ENCODE data around the gene TMEM151B. TPM values are rescaled to one million over a fixed set of nuclear protein-coding genes. Genes with fewer than 3 reads are reported as not detected.

The TMEM151B gene
- total RNA-seq, 4 donors from 2014 or later, result 0.39 to 0.98 (median 0.46) TPM

DNA sequence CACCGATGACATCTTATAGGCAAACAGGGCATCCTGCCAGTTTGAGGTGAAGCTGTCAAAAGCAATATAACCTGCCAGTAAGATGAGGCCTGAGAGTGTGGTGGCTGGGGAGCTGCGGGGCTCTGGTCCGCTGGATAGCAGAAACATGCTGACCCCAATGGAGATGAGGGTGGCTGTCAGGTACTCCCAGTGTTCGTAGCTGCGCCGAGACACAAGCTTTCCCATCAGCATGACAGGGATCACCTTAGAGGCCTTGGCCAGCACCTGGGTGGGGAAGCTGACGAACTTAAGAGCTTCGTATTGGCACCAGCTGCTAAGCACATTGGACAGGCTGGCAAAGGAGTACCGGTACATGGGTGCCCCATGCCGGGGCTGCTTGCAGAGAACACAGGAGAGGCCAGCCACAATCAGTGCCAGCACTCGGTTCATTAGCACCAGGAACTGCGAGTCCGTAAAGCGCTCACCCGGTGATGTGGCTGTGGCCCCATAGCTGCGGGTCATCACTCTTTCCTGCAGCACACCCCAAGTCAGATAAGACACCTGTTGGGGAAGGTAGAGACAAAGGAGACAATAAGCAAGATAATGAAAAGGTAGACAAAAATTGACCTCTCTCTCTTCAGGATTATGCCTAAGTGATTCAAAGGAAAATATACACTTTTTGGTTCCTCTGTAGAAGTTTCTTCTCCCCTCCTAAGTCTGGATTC, 15.0 kb upstream of the TMEM151B start:
- WGBS, result 70% methylated on average over 8 of the region's 16 CpGs
- peaks cover 48 to 77% (median 68%) of the 10 kb centered on the region in 4 donors for H3K36me3 ChIP-seq
- no peak for TF ChIP-seq POLR2A (IDR thresholded peaks at IDR 0.05; ENCODE audit: low read depth)
- no peak for TF ChIP-seq POLR2AphosphoS5 (IDR thresholded peaks at IDR 0.05)
- no peak for TF ChIP-seq CTCF (IDR thresholded peaks at IDR 0.05)
- TF ChIP-seq EP300 (IDR thresholded peaks at IDR 0.05), result no peak
- H3K9me3 ChIP-seq, result no peaks in the 10 kb centered on the region
- H3K4me3 ChIP-seq, result no peak overlapping the region
- H3K4me1 ChIP-seq, result peaks cover 26 to 61% (median 58%) of the 10 kb centered on the region in 4 donors
- H3K27me3 ChIP-seq, result no peaks in the 10 kb centered on the region
- intact Hi-C loops (cut with DNase I), result no loop called here
- peak overlapping the region in 2 of 4 donors; percentile 33 to 97 for H3K27ac ChIP-seq (replicated peaks in 1 of 4)
- DNase-seq (ENCODE audit: extremely low spot score), result no peak

DNA sequence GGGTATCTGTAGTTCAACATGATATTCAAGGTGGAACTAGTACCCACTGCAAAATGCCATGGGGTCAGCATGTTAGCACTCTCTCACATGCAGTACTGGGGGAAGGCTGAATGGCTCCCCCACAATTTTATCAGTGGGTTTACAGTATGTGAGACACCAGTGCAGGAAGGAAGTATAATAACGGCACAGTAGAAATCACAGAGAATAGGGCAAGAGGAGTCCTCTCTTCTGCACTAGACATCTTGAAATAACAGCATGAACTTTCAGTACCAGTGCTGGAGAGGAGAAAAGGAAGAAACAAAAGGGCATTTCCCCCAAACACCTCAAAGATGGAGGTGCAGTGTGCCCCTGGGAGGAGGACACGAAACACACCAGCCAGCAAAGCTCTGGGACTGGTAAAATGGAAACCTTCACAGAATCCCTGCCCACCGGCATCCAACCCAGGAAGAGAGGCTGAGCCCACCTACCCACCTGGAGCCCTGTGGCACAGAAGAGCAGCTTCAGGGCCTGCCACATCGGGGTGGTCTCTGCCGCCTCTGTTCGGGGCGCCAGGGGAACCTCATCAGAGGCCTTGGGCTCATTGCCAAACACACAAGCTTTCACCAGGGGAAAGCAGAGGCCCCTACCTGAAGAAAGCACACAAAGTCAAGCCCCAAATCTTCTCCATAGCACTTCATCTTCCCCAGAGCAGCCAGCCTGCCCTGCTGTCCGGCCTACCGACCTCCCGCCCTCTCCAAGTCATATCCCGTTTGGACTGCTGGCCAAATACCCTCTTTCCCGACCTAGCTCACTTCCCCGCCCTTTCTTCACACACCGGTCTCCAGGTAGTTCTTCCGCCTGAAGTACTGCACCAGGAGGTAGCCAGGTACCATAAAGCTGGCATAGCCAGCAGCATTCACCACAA, 14.1 kb upstream of the TMEM151B start:
- Histone ChIP-seq H3K27ac (replicated peaks in 1 of 4) (peak overlapping the region; percentile 92 to 97 (median 94)), H3K36me3 (peaks cover 39 to 70% (median 60%) of the 10 kb centered on the region in 4 donors), H3K27me3 (no peaks in the 10 kb centered on the region), H3K4me1 (peaks cover 21 to 57% (median 50%) of the 10 kb centered on the region in 4 donors), H3K9me3 (no peaks in the 10 kb centered on the region), H3K4me3 (peak overlapping the region; percentile 95 to 99 (median 98))
- DNase-seq (ENCODE audit: extremely low spot score), result no peak
- TF ChIP-seq EP300 (IDR thresholded peaks at IDR 0.05) (no peak), CTCF (IDR thresholded peaks at IDR 0.05) (no peak), POLR2A (IDR thresholded peaks at IDR 0.05; ENCODE audit: low read depth) (no peak), POLR2AphosphoS5 (IDR thresholded peaks at IDR 0.05) (no peak)
- intact Hi-C loops (cut with DNase I), result loop anchor here (2.0 kb wide), 1 partner anchor 83 kb away; no protein-coding TSS in a partner anchor
- WGBS, result 14% methylated on average over 11 of the region's 15 CpGs

GRCh38 chr6:44256775-44257024, 13.6 kb upstream of the TMEM151B start:
- Histone ChIP-seq H3K4me1 (peaks cover 19 to 59% (median 46%) of the 10 kb centered on the region in 4 donors), H3K4me3 (peak overlapping the region; percentile 95 to 99 (median 98)), H3K9me3 (no peaks in the 10 kb centered on the region), H3K27me3 (no peaks in the 10 kb centered on the region), H3K27ac (replicated peaks in 1 of 4) (peak overlapping the region; percentile 92 to 97 (median 94)), H3K36me3 (peaks cover 34 to 69% (median 54%) of the 10 kb centered on the region in 4 donors)
- TF ChIP-seq POLR2A (IDR thresholded peaks at IDR 0.05; ENCODE audit: low read depth), result no peak
- no peak for TF ChIP-seq POLR2AphosphoS5 (IDR thresholded peaks at IDR 0.05)
- no peak for TF ChIP-seq EP300 (IDR thresholded peaks at IDR 0.05)
- no peak for TF ChIP-seq CTCF (IDR thresholded peaks at IDR 0.05)
- intact Hi-C loops (cut with DNase I), result loop anchor here (2.0 kb wide), 1 partner anchor 84 kb away; no protein-coding TSS in a partner anchor
- WGBS, result 0% methylated on average over 6 of the region's 12 CpGs
- no peak for DNase-seq (ENCODE audit: extremely low spot score)

DNA sequence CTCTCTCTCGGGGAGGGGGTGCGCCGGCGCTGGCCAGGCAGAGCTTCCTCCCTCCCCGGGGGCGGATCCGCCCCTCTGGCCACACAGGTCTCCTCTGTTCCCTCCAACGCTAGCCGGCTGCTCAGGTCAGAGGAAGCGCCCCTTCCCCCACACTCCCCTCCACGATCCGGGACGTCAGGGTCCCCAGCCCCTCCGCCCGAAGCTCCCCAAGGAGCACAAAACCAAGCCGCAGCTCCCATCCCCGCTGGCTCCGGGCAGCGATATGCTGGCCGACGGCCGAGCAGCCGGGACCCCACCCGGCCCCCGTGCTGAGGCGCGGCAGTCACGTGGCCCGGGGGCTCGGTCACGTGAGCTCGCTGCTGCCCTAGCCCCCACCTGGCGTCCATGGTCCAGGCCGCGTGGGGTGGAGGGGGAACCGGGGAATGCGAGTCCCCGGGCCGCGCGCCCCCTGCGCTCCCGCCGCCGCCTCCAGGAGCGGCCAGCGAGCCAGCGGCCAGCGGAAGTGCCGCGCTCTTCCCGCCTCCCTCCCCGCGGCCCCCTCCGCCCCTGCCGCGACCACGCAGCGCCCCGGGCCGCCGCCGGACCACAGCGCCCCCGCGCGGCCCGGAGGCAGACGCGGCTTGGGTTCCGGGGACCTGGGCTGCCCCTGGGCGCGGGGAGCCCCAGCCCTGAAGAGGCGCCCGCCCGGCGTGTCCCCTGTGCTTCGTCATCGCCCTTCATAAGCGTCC, 13.1 kb upstream of the TMEM151B start, which contains the start of gene SLC35B2:
Gene SLC35B2, minus strand, starts transcription at position 504 of the 728 bp plus-strand sequence. Its CDS starts 118 bp downstream, at position 386.
- H3K9me3 ChIP-seq, result no peaks in the 10 kb centered on the region
- no peaks in the 10 kb centered on the region for H3K27me3 ChIP-seq
- H3K4me3 ChIP-seq, result peak within 1 kb of the TSS; percentile 95 to 99 (median 98)
- peaks cover 29 to 65% (median 49%) of the 10 kb centered on the region in 4 donors for H3K36me3 ChIP-seq
- H3K4me1 ChIP-seq, result peaks cover 19 to 59% (median 44%) of the 10 kb centered on the region in 4 donors
- peak within 1 kb of the TSS; percentile 92 to 97 (median 94) for H3K27ac ChIP-seq (replicated peaks in 1 of 4)
- intact Hi-C loops (cut with DNase I), result loop anchor here (2.0 kb wide), 1 partner anchor 84 kb away; no protein-coding TSS in a partner anchor
- TF ChIP-seq POLR2AphosphoS5 (IDR thresholded peaks at IDR 0.05), result peak; percentile 44 to 83
- peak; percentile 85 to 91 (median 88) for TF ChIP-seq CTCF (IDR thresholded peaks at IDR 0.05)
- TF ChIP-seq EP300 (IDR thresholded peaks at IDR 0.05), result no peak
- peak; percentile 66 for TF ChIP-seq POLR2A (IDR thresholded peaks at IDR 0.05; ENCODE audit: low read depth)
- DNase-seq (ENCODE audit: extremely low spot score), result no peak
- under 1% methylated on average over 23 of the region's 80 CpGs for WGBS

All from esophagus muscularis mucosa (tissue), 4 donors.